WERI-Rb-1 (cell line): ENCODE data around the gene KLRK1.

Source experiments
- DNase-seq: peaks from one replicate; pipeline ENCODE4 v3.0.0-alpha.2; 2020
- H3K27ac ChIP-seq: fragments of 250-450 bp; sonication (Bioruptor Pico); 2 replicates; pipeline ENCODE4 v1.5.1; 2020; ENCODE audit warnings: mild to moderate bottlenecking, moderate library complexity
- H3K27me3 ChIP-seq: fragments of 250-450 bp; sonication (Bioruptor Pico); 2 replicates; pipeline ENCODE4 v1.5.1; 2021; ENCODE audit warnings: mild to moderate bottlenecking, low read depth, moderate library complexity; ENCODE audit not compliant: insufficient read depth, severe bottlenecking
- H3K36me3 ChIP-seq: fragments of 250-450 bp; sonication (Bioruptor Pico); 2 replicates; pipeline ENCODE4 v1.5.1; 2020; ENCODE audit warnings: mild to moderate bottlenecking, moderate library complexity
- H3K4me3 ChIP-seq: 2 replicates; pipeline ENCODE4 v1.5.1; 2011; ENCODE audit warnings: low read depth, mild to moderate bottlenecking, control low read depth, low read length
- H3K9me3 ChIP-seq: fragments of 250-450 bp; sonication (Bioruptor Pico); 2 replicates; pipeline ENCODE4 v1.5.1; 2021; ENCODE audit warnings: mild to moderate bottlenecking, moderate library complexity; ENCODE audit not compliant: severe bottlenecking
- CTCF ChIP-seq: IDR thresholded peaks from 2 replicates; pipeline ENCODE4 v1.5.1; 2011; ENCODE audit warnings: low read depth, mild to moderate bottlenecking, control low read depth, inconsistent platforms, low read length

KLRK1 gene

DNA sequence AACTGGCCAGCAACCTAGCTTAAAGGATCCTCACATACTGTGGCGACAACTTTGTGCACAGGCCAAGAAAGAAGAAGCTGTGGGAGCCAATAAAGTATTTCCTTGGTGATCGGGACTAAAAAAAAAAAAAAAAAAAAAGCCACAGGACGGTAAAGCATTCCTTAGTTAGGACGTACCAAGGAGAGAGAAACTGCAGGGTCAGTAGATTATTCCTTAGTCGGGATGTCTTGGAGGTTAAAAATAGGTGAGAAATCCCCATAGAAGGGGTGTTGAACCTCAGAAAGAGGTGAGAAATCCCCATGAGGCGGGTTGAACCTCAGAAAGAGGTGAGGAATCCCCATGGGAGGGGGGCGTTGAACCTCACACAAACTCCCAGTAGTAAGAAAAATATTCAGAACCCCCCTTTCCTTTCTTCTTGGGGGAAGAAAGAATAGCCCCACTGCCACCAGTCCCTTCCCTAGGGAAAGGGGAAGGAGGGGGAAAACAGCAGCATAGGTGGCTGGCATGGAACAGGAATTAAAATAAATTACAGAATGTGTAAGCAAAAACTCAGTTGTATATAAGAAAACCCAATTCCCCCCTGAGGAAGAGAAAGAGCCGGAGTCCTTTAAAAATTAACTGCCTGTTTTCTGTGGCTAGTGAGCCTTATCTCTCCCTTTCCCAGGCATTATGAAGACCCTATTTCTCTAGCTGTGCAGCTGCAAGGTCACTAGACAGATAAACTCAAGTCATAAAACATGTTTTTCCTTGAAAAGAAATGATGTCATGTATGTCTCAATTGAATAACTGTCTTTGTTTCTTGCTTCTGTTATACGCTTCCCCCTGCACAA lies 26.8 kb downstream of the KLRK1 start:
- DNase-seq: no peak

GRCh38 chr12:10362325-10362724 lies 27.5 kb downstream of the KLRK1 start:
- Histone ChIP-seq H3K27me3 (no peaks in the 10 kb centered on the region), H3K27ac (no peak overlapping the region), H3K9me3 (no peaks in the 10 kb centered on the region), H3K36me3 (no peaks in the 10 kb centered on the region), H3K4me3 (no peak overlapping the region)
- TF ChIP-seq CTCF: no peak
- no peak for DNase-seq

More for the DNA sequence above, 26.8 kb downstream of the KLRK1 start:
- H3K27ac ChIP-seq: no peak overlapping the region
- no peak for TF ChIP-seq CTCF
- H3K9me3 ChIP-seq: no peaks in the 10 kb centered on the region
- H3K36me3 ChIP-seq: no peaks in the 10 kb centered on the region
- no peaks in the 10 kb centered on the region for H3K27me3 ChIP-seq
- no peak overlapping the region for H3K4me3 ChIP-seq

DNA sequence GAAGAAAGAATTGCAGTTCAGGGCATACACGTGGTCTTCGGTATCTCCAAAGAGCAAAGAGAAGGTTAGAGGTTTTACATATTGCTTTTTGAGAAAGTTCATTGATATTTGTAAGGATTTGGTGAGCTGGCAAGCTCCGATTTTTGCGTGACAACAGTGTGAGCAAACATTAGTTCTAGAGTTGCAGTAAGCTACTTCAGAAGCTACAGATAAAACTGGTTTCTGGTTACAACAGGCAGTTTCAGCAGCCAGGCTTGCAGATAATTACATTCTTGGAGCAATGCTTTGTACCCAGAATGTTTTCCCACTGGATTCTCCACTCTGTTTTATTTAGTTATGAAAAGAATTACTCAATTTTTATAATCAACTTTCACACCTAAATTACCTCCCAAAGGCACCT lies 28.2 kb downstream of the KLRK1 start:
- Histone ChIP-seq H3K36me3 (no peaks in the 10 kb centered on the region), H3K27ac (no peak overlapping the region), H3K9me3 (no peaks in the 10 kb centered on the region), H3K27me3 (no peaks in the 10 kb centered on the region), H3K4me3 (no peak overlapping the region)
- no peak for DNase-seq
- no peak for TF ChIP-seq CTCF

DNA sequence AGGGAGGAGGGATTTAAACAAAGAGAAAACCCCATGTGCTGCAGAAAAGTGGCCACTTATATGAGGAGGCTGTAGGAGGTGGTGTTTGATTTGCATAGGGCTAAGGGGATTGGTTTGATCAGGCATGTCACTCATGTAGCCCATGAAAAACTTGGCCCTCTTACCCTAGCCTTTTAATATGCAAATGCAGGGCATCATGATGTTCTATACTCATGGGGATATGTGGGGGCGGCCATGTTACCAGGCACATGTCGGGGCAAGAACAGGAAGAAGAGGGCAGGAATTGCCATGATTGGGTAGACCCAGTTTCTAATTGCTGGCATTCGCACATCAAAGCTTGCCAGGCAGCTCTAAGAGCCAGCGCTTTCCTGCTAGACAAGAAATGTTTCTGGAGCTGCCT lies 28.8 kb downstream of the KLRK1 start:
- Histone ChIP-seq H3K9me3 (no peaks in the 10 kb centered on the region), H3K27ac (no peak overlapping the region), H3K4me3 (no peak overlapping the region), H3K27me3 (no peaks in the 10 kb centered on the region), H3K36me3 (no peaks in the 10 kb centered on the region)
- DNase-seq: no peak
- TF ChIP-seq CTCF: no peak

DNA sequence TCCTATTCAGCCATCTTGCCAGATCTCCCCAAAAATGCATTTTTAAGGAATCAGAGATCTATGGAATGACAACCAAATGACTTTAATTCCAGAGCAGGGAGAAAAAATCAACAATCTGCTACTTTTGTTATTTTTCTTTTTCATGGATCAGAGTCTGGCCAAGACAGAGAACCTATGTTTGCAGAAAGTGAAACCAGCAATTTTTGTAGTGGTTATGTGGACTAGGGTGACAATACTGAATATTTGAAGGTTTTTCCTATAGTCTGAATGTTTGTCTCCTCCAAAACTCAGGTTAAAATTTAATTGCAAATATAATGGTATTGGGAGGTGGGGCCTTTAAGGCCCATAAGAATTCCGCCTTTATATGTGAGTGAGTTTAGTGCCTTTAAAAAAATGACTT lies 30.9 kb downstream of the KLRK1 start:
- no peaks in the 10 kb centered on the region for H3K9me3 ChIP-seq
- no peak for TF ChIP-seq CTCF
- no peak for DNase-seq

DNA sequence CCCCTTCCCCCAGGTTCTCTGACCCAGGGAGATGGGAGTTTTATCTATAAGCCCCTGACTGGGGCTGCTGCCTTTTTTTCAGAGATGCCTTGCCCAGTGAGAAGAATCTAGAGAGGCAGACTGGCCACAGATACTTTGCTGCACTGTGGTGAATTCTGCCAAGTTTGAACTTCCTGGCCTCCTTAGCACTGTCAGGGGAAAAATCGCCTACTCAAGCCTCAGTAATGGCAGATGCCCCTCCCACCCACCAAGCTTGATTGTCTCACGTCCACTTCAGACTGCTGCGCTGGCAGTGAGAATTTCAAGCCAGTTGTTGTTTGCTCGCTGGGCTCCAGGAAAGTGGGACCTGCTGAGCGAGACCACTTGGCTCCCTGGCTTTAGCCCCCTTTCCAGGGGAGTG lies 31.7 kb downstream of the KLRK1 start:
- no peak for DNase-seq
- Histone ChIP-seq H3K4me3 (no peak overlapping the region), H3K36me3 (no peaks in the 10 kb centered on the region), H3K27ac (no peak overlapping the region), H3K9me3 (no peaks in the 10 kb centered on the region), H3K27me3 (no peaks in the 10 kb centered on the region)
- no peak for TF ChIP-seq CTCF

More for the DNA sequence above, 30.9 kb downstream of the KLRK1 start:
- Histone ChIP-seq H3K36me3 (no peaks in the 10 kb centered on the region), H3K27me3 (no peaks in the 10 kb centered on the region), H3K4me3 (no peak overlapping the region), H3K27ac (no peak overlapping the region)
